Measurements from ENCODE around the gene IMPDH1.

GRCh38 chr7:128455543-128456254 lies 45.9 kb upstream of the IMPDH1 start, which contains the start of gene HILPDA:
- TF ChIP-seq POLR2AphosphoS5 (IDR thresholded peaks at IDR 0.05) (peak; percentile 96), POLR2A (IDR thresholded peaks at IDR 0.05) (peak; percentile 63 to 71)
